HL-60/S4 treated with phorbol 12-myristate 13-acetate at 8.2 ng/mL for 4 days and 3 days (cell line): ENCODE measurements around the gene HES4.

Experiments used
- in situ Hi-C: fragments of 300-500 bp; cut with MboI; formaldehyde crosslinking; loops from 2 replicates; pipeline ENCODE4 v1.15.0; 2022; ENCODE audit warnings: low sequenced_read_pairs

The HES4 gene

GRCh38 chr1:969260-969855, 30.5 kb downstream of the HES4 start:
- in situ Hi-C loops: no loop called here

- in situ Hi-C loops: no loop called here
Measured at GRCh38 chr1:967466-968343, 32.2 kb downstream of the HES4 start.

GRCh38 chr1:966704-967300, 33.1 kb downstream of the HES4 start:
- in situ Hi-C loops: no loop called here

- in situ Hi-C loops: no loop called here
Measured at GRCh38 chr1:966135-966703, 33.7 kb downstream of the HES4 start, which contains the start of gene PLEKHN1. Gene PLEKHN1 (plus strand): TSS chr1:966482. CDS start chr1:966532, 50 bp downstream.

- in situ Hi-C loops: no loop called here
Measured at GRCh38 chr1:965526-966134, 34.3 kb downstream of the HES4 start.

- in situ Hi-C loops: no loop called here
Measured at GRCh38 chr1:964691-965525, 35.0 kb downstream of the HES4 start.

GRCh38 chr1:963746-964525, 36.0 kb downstream of the HES4 start:
- in situ Hi-C loops: no loop called here

- in situ Hi-C loops: no loop called here
Measured at GRCh38 chr1:963301-963651, 36.6 kb downstream of the HES4 start.

GRCh38 chr1:962381-963300, 37.3 kb downstream of the HES4 start:
- in situ Hi-C loops: no loop called here

GRCh38 chr1:961132-961669, 38.7 kb downstream of the HES4 start:
- in situ Hi-C loops: no loop called here

GRCh38 chr1:960363-961131, 39.4 kb downstream of the HES4 start, which contains the start of gene KLHL17:
Gene KLHL17 (plus strand): TSS chr1:960584. CDS start chr1:960694, 110 bp downstream.
- in situ Hi-C loops: no loop called here

GRCh38 chr1:959731-960362, 40.0 kb downstream of the HES4 start:
- in situ Hi-C loops: no loop called here

GRCh38 chr1:958823-959730, 40.8 kb downstream of the HES4 start, which contains the start of gene NOC2L:
Gene NOC2L (minus strand): TSS chr1:959256. CDS start chr1:959240, 16 bp downstream.
- in situ Hi-C loops: no loop called here

GRCh38 chr1:956636-957035, 43.3 kb downstream of the HES4 start:
- in situ Hi-C loops: no loop called here

GRCh38 chr1:955474-955873, 44.4 kb downstream of the HES4 start:
- in situ Hi-C loops: no loop called here

- in situ Hi-C loops: no loop called here
Measured at GRCh38 chr1:954927-955326, 45.0 kb downstream of the HES4 start.
